Activated T-cell treated with anti-CD3 and anti-CD28 coated beads, Interleukin-2, amount 50 U/mL, for 48 hours (primary cell): ENCODE data around the gene SPPL2B.
A peak's percentile ranks its signal among the peaks of the same experiment; 100 is the strongest.
"Not testable (repeated sequence)": the region's sequence is repeated elsewhere in the genome, so short reads cannot be mapped to it uniquely, and the experiment has no call there.

Source experiments
- DNase-seq, 2 experiments: peaks; one replicate each; pipeline ENCODE4 v3.0.0-alpha.2; 2020

Gene SPPL2B

GRCh38 chr19:2382530-2383222 lies 54.2 kb downstream of the SPPL2B start:
- DNase-seq = no peak

DNA sequence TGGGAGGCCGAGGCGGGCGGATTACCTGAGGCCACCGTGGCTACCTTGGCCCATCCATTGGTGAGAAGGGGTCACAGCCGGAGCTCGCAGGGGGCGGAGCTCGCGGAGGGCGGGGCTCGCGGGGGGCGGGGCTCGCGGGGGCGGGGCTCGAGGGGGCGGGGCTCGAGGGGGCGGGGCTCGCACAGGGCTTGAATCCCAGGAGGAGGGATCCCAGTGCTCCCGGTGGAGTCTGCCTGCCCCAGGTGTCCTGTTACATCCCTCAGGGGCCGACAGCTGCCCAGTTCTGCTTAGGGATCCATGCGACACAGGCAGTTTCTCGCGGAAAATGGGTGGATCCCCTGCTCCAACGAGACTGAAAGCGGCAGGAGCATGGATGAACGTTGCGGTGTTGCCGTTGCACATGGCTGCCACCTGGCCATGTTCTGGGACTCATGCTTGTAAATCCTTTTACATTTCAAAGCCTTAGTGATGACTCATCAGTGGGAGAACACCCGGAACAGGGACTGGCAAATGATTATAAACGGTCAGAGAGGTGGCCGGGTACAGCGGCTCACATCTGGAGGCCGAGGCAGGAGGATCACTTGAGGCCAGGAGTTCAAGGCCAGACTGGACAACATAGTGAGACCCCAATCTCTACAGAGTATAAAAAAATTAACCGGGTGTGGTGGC lies 56.7 kb downstream of the SPPL2B start:
- DNase-seq = no peak

DNA sequence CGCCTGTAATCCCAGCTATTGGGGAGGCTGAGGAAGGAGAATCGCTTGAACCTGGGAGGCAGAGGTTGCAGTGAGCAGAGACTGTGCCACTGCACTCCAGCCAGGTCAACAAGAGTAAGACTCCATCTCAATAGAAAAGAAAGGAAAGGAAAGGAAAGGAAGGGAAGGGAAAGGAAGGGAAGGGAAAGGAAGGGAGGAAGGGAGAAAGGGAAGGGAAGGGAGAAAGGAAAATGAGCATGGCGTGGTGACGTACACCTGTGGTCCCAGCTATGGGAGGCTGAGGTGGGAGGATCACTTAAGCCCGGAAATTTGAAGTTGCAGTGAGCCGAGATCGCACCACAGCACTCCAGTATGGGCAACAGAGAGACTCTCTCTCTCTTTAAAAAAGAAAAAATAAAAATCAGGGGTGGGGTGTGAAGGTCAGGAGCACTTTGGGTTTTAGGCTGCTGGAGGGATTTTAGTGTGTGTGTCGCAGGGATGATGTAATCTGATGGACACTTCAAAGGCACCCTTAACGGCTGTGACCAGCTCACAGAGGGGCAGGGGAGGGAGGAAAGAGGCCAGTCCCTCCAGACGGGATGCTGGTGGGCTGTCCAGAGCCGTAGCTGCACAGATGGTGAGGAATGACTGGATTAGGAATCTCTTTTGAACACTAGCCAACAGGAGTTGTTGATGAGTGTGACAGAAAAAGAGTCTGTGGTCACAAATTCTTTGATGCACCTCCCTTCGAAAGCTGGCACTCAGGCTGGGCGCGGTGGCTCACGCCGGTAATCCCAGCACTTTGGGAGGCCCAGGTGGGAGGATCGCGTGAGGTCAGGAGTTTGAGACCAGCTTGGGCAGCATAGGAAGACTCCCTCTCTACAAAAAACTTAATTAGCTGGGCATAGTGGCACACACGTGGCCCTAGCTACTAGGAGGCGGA lies 59.1 kb downstream of the SPPL2B start:
- DNase-seq = no peak

DNA sequence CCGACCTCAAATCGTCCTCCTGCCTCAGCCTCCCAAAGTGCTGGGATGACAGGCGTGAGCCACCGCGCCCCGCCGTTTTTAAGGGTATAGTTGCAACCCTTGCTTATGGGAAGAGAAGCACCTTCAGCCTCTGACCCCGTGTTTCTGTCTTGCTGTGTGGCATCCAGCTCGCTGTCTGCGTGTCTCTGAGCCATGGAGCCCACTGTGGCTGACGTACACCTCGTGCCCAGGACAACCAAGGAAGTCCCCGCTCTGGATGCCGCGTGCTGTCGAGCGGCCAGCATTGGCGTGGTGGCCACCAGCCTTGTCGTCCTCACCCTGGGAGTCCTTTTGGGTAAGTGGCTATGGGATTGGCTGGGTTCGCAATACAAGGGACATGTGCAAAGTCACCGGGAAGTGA lies 61.1 kb downstream of the SPPL2B start:
- DNase-seq = no peak

DNA sequence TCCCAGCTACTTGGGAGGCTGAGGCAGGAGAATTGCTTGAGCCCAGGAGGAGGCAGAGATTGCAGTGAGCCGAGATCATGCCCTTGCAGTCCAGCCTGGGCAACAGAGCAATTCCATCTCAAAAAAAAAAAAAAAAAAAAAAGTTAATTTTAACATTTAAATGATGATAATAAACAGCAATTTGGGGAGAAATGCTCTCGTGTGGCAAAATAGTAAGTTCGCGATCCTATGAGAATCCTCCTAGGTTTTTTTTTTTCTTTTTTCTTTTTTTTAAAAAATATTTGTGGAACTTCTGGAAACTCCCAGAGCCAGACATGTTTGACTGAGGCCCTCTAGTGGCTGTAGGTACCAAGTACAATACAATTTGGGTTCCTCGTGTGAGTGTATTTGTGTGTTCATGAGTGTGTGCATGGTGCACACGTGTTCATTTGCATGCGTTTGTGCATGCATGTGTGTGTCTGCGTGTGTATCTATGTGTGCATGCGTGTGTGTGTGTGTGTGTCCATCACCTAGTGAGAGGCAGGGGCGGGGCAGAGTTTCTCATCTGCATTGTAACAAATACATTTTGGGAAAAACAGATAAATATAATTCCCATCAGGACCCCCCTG lies 62.7 kb downstream of the SPPL2B start:
- peak; percentile 39 to 50 for DNase-seq

DNA sequence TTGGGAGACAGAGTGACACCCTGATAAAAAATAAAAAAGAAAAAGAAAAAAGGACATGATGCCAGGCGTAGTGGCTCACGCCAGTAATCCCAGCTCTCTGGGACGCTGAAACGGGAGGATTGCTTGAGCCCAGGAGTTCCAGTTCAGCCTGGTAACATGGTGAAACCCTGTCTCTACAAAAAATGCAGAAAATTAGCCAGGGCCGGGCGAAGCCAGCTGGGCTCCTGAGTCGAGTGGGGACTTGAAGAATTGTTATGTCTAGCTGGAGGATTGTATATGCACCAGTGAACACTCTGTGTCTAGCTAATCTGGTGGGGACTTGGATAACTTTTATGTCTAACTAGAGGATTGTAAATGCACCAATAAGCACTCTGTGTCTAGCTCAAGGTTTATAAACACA lies 63.9 kb downstream of the SPPL2B start:
- no peak for DNase-seq

DNA sequence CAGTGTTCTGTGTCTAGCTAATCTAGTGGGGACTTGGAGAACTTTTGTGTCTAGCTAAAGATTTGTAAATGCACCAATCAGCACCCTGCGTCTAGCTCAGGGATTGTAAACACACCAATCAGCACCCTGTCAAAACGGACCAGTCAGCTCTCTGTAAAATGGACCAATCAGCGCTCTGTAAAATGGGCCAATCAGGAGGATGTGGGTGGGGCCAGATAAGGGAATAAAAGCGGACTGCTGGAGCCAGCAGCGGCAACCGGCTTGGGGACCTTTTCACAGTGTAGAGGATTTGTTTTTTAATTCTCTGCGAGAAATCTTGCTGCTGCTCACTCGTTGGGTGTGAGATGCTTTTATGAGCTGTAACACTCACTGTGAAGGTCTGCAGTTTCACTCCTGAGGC lies 64.4 kb downstream of the SPPL2B start:
- DNase-seq = peak in 1 of 2 experiments; percentile 38

DNA sequence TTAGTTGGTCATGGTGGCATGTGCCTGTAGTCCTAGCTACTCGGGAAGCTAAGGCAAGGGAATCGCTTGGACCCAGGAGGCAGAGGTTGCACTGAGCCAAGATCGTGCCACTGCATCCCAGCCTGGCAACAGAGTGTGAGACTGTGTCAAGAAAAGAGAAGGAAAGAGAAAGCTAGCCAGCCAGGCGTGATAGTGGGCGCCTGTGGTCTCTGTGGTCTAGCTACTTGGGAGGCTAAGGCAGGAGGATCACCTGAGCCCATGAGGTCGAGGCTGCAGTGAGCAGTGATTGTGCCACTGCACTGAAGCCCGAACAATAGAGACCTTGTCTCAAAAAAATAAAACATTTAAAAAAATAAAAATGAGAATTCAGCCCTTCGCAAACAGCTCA lies 65.6 kb downstream of the SPPL2B start:
- DNase-seq = no peak

GRCh38 chr19:2394442-2395292 lies 66.2 kb downstream of the SPPL2B start:
- DNase-seq = no peak

DNA sequence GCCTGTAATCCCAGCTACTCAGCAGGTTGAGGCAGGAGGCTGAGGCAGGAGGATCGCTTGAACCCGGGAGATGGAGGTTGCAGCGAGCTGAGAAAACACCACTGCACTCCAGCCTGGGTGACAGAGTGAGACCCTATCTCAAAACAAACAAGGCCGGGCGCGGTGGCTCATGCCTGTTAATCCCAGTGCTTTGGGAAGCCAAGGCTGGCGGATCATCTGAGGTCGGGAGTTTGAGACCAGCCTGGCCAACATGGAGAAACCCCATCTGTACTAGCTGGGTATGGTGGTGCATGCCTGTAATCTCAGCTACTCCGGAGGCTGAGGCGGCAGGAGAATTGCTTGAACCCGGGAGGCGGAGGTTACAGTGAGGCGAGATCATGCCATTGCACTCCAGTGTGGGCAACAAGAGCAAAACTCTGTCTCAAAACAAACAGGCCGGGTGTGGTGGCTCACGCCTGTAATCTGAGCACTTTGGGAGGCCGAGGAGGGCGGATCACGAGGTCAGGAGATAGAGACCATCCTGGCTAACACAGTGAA lies 66.9 kb downstream of the SPPL2B start:
- DNase-seq = not testable (repeated sequence)

GRCh38 chr19:2397173-2397572 lies 68.7 kb downstream of the SPPL2B start:
- DNase-seq = not testable (repeated sequence)

DNA sequence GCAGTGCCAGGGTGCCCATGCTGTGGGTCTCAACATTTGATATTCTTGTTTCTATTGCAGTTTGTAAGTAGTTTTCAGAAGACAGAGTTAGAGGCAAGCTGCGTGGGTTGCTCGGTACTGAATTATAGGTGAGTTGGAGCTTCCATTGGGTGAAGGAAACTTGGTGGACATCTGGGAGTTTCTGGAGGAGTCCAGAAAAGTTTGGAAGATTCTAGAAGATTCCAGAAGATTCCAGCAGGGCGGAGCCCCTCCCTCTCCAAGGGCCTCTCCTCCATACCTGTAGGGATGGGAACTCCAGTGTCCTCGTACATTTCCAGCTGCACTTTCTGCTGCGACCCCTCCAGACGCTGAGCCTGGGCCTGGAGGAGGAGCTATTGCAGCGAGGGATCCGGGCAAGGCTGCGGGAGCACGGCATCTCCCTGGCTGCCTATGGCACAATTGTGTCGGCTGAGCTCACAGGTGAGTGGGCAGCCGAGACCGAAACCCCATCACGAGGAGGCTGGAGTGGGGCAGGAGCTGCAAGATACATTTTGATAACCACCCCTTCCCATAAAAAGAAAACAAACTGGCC lies 70.3 kb downstream of the SPPL2B start:
- no peak for DNase-seq

GRCh38 chr19:2399582-2399981 lies 71.1 kb downstream of the SPPL2B start:
- DNase-seq = no peak
